Omental fat pad (tissue), 4 donors: Measurements from ENCODE around the gene ZNF91. TPM values are rescaled to one million over a fixed set of nuclear protein-coding genes. Genes with fewer than 3 reads are reported as not detected.

Experiments
- ATAC-seq: fragments of 150-250 bp; one replicate; pipeline ENCODE4 v1.9.1; 2016; ENCODE audit warnings: mild to moderate bottlenecking, moderate library complexity; ENCODE audit not compliant: low FRiP score
- DNase-seq: peaks from one replicate; pipeline ENCODE4 v3.0.0-alpha.2; 2019; ENCODE audit warnings: low spot score
- total RNA-seq, 4 donors: library from RNA; depleted of rRNA; stranded (reverse); fragments of >200 nt; gene quantifications; one replicate each; pipeline ENCODE4 v1.1.0, GENCODE V29; 2016
- TF ChIP-seq, protein P1 (sequence below), 3 donors: fragments of 450-650 bp; IDR thresholded peaks; one replicate each; pipeline ENCODE4 v1.5.1; 2016 to 2017; ENCODE audit warnings: antibody characterized with exemption in 3 of 3, mild to moderate bottlenecking in 3 of 3, moderate library complexity in 2 of 3

Gene ZNF91
- total RNA-seq, 4 donors from 2014 or later = 51.3 to 78.2 (median 65.4) TPM

DNA sequence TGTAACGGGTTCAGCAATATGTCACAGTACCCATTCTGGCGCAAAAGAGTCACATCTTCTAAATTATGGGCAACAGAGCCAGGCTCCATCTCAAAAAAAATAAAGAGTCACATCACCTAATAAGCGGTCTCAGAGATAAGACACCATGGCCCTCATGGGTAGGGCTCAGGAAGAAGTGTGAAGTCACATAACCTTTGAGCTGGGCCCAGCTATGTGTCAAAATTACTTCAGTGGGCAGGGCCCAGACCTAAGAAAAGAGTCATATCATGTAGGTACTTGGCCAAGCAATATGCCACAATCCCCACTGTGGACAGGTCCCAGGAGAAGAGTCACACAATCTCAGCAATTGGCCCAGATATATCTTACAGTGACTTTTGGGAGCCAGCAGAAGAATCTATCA lies 11.4 kb upstream of the ZNF91 start:
- ATAC-seq (no peak), DNase-seq (no peak)
- TF ChIP-seq, protein P1, sequence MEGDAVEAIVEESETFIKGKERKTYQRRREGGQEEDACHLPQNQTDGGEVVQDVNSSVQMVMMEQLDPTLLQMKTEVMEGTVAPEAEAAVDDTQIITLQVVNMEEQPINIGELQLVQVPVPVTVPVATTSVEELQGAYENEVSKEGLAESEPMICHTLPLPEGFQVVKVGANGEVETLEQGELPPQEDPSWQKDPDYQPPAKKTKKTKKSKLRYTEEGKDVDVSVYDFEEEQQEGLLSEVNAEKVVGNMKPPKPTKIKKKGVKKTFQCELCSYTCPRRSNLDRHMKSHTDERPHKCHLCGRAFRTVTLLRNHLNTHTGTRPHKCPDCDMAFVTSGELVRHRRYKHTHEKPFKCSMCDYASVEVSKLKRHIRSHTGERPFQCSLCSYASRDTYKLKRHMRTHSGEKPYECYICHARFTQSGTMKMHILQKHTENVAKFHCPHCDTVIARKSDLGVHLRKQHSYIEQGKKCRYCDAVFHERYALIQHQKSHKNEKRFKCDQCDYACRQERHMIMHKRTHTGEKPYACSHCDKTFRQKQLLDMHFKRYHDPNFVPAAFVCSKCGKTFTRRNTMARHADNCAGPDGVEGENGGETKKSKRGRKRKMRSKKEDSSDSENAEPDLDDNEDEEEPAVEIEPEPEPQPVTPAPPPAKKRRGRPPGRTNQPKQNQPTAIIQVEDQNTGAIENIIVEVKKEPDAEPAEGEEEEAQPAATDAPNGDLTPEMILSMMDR (IDR thresholded peaks at IDR 0.05) = no peak

DNA sequence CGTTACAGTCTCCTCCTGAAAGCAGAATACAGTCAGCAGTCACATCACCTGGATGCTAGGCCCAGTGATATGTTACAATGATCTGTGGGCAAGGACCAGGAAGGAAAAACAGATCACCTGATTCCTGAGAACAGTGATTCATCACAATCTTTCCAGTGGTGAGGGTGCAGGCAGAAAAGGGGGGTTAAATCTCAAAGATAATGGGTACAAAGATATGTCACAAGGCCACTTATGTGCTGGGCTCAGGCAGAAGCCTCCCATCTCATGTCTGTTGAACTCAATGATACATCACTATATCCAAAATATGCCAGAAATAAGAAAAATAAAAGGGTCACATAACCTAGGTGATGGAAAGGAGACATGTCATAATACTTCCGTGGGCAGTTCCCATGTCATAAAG lies 10.8 kb upstream of the ZNF91 start:
- TF ChIP-seq, protein P1 (IDR thresholded peaks at IDR 0.05) = no peak
- DNase-seq = no peak
- ATAC-seq = no peak

DNA sequence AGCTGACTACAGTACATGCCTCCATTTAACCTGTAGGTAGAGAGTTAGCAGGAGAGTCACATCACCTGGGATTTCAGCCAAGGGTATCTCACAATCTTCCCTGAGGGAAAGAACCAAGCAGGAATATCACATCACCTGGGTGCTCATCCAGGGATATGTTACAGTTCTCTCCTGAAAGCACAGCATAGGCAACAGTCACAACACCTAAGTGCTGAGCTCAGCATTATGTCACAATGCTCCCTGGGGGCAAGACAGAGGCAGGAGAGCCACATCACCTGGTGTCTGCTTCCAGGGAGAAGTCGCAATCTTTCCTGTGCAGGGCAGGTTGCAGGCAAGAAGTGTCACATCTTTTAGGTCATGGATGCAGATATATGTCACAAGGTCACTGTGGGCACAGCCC lies 9.4 kb upstream of the ZNF91 start:
- no peak for ATAC-seq
- TF ChIP-seq, protein P1 (IDR thresholded peaks at IDR 0.05) = no peak
- no peak for DNase-seq

DNA sequence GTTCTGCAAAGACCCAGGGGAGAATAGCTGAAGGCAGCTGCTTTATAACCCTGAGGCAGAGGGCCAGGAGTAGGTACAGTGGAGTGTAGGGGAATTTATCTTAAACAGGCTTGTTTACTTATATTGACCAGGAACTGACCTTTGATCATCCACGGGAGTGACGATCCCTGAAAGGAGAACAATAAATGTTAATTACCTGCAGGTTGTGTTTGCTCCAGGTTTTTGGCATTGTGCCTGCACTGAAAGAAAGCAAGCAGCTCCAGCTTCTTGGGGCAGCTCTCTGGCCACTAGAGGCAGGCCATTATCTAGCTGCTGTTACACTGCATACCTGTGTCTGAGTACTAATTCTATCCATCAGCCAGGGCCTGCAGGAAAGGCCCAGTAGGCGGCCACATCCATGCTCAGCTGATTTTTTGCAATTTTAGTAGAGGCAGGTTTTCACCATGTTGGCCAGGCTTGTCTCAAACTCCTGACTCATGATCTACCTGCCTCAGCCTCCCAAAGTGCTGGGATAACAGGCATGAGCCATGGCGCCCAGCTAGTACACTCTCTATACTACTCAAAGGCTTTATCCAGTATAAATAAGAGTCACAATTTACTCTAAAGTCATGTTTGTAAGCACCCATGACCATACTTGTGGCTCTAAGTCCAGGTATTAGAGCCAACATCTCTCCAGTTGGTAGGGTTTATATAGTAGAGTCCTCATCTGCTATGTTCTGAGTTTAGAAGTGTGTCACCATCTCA lies 8.5 kb upstream of the ZNF91 start:
- ATAC-seq (no peak), DNase-seq (no peak)
- TF ChIP-seq, protein P1 (IDR thresholded peaks at IDR 0.05) = no peak

DNA sequence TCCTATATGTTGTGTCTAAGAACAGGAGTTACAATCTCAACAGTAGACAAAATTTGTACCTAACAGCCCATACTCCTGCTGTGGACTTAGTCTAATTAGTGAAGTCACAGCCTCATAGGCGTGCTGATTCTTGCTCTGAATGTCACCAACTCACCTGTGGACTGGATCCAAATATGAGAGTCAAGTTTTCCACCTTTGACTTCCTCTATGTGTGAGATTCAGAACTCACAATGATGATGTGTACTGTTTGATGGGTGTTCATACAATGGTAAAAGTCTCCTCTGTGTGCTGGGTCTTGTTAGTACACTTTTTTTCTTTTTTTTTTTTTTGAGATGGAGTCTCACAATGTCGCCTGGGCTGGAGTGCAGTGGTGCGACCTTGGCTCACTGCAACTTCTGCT lies 7.8 kb upstream of the ZNF91 start:
- TF ChIP-seq, protein P1 (IDR thresholded peaks at IDR 0.05) = no peak
- ATAC-seq = no peak
- no peak for DNase-seq

DNA sequence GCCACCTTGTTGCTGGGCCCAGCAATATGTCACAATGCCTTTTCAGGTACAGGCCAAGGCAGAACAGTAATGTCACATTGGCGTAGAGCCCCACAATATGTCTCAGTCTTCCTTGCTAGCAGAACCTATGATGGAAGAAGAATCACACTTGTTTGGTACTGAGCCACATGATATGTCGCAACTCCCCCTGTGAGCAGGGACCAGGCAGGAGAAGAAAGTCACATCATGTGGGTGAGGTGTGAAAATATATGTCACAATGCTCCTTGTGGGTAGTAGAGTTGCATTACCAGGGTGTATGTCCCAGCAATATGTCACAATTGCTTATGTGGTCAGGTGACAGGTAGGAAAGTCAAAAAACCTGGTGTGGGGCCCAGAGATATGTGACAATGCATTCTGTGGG lies 7.1 kb upstream of the ZNF91 start:
- DNase-seq (no peak), ATAC-seq (no peak)
- TF ChIP-seq, protein P1 (IDR thresholded peaks at IDR 0.05) = no peak

DNA sequence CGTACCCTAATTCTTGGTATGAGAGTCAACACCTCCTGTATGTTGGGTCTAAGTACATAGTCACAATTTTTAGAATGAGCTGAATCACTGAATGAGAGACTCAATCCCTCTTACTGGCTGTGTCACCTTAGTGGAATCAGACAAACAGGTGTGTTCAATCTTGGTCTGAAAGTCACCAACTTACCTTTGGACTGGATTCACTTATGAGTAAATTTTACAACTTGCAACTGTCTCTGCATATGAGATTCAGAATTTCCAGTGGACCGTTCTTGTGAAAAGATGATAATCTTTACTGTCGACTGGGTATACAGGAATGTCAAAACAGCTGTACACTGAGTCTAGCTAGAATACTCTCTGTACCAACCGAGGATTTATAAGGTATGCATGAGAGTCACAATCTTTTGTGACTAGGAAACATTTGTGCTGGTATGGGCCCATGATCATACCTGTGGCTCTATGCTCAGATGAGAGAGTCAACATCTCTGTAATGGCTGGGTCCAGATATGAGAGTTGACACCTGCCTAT lies 5.9 kb upstream of the ZNF91 start:
- TF ChIP-seq, protein P1 (IDR thresholded peaks at IDR 0.05) = no peak
- no peak for ATAC-seq
- no peak for DNase-seq
